Testis (tissue), 2 donors: Measurements from ENCODE around the gene IL1RL1.

Experiments used
- CTCF ChIP-seq, 3 experiments: fragments of 450-650 bp in 2 of 3; fragments of 200-600 bp in 1 of 3; sonication (generic) in 1 of 3; IDR thresholded peaks; one replicate each; pipeline ENCODE4 v1.5.1; 2016 to 2019; ENCODE audit warnings: antibody characterized with exemption in 3 of 3, mild to moderate bottlenecking in 2 of 3, moderate library complexity in 1 of 3
- POLR2A ChIP-seq: fragments of 450-650 bp; IDR thresholded peaks from one replicate; pipeline ENCODE4 v1.6.1; 2017; ENCODE audit warnings: antibody characterized with exemption, mild to moderate bottlenecking, moderate library complexity

GRCh38 chr2:102321941-102322719, 10.8 kb downstream of the IL1RL1 start:
- TF ChIP-seq POLR2A (no peak), CTCF (IDR thresholded peaks at IDR 0.05) (no peak)
